HG03342 (cell line): ENCODE data around the gene HOMER3.
A peak's percentile ranks its signal among the peaks of the same experiment; 100 is the strongest.
"Not testable (repeated sequence)": the region's sequence is repeated elsewhere in the genome, so short reads cannot be mapped to it uniquely, and the experiment has no call there.

Source experiments
- ATAC-seq: cut with Tn5 transposase; IDR thresholded peaks from one replicate; pipeline ENCODE4 v1.9.1; 2021; ENCODE audit warnings: mild to moderate bottlenecking, moderate library complexity; ENCODE audit not compliant: unreplicated experiment

HOMER3 gene

GRCh38 chr19:18928018-18928805 is 12.8 kb downstream of the HOMER3 start:
- no peak for ATAC-seq

DNA sequence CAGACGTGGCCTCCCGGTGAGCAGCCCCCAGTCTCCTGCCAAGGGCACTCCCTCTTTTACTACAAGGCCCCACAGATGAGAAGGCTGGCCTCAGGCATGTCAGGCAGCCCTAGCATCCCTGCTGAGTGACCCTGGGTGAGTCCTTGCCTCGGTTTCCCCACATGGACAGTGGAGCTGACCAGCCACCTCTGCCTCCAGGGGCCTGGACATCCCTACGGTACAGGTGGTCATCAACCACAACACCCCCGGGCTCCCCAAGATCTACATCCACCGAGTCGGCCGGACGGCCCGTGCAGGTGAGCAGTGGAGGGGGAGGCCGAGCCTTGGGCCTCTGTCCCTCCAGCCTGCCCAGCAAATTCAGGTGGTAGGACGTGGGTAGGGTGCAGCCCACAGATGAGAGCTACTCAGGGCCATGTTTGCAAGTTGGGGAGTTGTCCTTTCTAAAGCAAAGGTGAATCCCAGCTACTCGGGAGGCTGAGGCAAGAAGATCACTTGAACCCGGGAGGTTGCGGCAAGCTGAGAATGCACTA is 16.3 kb downstream of the HOMER3 start:
- no peak for ATAC-seq

DNA sequence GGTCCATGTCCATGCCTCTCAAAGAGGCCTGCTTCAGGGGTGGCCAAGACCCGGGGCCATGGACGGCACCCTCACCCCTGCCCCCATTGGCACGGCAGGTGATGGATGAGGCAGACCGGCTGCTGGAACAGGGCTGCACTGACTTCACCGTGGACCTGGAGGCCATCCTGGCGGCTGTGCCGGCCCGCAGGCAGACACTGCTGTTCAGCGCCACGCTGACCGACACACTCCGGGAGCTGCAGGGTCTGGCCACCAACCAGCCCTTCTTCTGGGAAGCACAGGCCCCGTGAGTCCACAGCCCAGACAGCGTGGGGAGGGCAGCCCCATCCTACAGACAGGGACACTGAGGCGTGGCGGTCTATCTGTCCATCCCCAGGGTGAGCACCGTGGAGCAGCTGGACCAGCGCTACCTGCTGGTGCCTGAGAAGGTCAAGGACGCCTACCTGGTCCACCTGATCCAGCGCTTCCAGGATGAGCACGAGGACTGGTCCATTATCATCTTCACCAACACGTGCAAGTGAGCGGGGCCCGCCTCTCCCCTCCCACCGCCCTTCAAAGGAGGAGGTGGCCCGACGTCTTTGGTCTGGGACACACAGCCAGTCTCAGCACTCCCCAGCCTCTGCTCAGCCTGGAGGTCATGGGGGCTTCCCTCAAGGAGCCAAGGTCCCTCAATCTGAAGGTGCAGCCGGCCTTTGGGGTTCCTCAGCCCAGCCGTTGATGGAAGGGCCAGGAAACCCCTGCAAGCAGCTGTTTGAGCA is 18.6 kb downstream of the HOMER3 start:
- no peak for ATAC-seq

GRCh38 chr19:18921593-18921992 is 19.4 kb downstream of the HOMER3 start:
- no peak for ATAC-seq

- ATAC-seq = no peak
These were observed 20.6 kb downstream of the HOMER3 start for GRCh38 chr19:18920400-18920799.

DNA sequence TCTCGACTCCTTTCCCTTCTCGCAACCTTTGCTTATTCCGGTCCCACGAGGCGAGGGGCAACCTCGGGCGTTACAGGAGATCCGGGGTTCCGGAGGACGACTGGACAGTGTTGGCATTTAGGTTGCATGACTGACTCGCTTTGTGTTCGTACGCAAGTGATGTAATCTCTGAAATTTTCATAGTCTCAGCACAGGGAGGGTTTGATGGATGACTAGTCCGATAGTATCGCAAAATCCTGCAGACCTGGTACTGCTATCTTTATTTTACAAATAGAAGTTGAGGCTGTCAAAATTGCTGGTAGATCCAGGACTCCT is 21.2 kb downstream of the HOMER3 start:
- no peak for ATAC-seq

DNA sequence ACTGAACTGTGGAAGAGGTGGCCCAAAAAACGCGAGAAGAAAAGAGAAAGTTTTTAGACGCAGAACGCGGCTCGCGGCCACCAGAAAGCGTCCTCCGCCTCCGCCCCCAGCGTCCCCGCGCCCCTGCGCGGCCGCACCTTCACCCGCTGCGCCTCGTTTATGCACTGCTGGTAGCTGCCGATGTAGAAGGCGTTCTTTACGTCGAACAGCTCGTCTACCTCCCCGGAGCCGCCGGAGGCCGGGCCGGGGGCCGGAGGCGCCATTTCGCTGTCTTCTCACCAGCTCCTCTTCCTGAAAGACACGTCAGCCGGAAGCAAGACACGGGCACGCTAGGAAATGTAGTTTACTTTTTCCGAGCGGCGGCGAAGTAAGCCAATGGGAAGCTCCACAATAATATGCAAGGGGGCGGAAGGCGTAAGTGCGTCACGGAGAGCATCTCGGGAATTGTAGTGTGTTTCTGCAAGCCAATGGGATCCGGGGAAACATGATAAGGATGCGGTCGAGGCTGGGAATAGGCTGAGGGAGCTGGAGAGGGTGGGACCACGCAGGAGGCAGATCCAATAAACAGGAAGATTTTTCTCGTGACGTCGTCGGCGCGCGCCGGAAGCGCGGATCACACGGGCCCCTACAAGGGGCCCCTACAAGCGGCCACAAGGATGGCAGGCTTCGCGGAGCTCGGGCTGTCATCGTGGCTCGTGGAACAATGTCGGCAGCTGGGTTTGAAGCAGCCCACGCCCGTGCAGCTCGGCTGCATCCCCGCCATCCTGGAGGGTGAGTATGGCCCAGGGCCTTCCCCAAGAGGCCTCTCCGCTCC is 21.7 kb downstream of the HOMER3 start, which contains the start of the genes COPE and DDX49:
TSS of gene COPE (minus strand) at position 302 of the 814 bp plus-strand sequence. CDS start at position 263, 39 bp downstream.
TSS of gene DDX49 (plus strand) at position 630 of the 814 bp plus-strand sequence. CDS start at position 657, 27 bp downstream.
- ATAC-seq = peak; percentile 93

DNA sequence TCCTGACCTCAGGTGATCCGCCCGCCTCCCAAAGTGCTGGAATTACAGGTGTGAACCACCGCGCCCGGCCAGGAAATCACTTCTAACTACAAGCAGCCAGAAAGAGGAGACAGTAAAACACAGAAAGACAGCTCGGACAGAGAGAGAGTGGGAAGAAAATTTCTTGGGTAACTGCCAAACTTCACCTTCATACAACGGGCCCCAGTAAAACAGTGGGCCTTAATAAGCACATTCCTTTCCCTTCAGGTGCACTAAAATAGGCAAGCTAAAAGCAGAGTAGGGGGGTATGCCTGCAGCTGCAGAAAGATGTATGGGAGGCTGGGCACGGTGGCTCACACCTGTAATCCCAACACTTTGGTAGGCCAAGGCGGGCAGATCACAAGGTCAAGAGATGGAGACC is 23.4 kb downstream of the HOMER3 start:
- ATAC-seq = not testable (repeated sequence)

- no peak for ATAC-seq
These were observed 25.4 kb downstream of the HOMER3 start for GRCh38 chr19:18915639-18916038.

GRCh38 chr19:18913466-18913865 is 27.6 kb downstream of the HOMER3 start:
- ATAC-seq = no peak

DNA sequence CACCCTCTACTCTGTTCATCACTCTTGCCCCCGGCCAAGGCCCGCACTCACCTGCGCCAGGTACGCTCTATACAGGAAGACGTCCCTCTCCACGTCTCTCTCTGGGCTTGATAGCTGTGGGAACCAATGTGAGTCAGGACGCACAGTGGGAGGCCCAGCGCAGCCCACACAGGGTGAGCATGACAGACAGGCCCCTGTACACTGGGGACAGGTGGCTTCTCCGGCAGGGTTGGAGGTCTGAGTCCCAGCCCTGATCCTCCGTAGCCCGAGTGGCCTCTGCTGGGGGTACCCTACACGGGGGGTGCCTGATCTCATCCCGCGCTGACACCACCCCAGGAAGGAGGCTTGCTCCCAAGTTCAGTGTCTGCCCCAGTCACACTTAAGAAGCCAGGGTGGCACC is 28.1 kb downstream of the HOMER3 start:
- ATAC-seq = no peak

GRCh38 chr19:18910801-18911436 is 30.1 kb downstream of the HOMER3 start:
- no peak for ATAC-seq

GRCh38 chr19:18910010-18910409 is 31.0 kb downstream of the HOMER3 start:
- no peak for ATAC-seq

- ATAC-seq = no peak
These were observed 31.9 kb downstream of the HOMER3 start for GRCh38 chr19:18908917-18909619.

DNA sequence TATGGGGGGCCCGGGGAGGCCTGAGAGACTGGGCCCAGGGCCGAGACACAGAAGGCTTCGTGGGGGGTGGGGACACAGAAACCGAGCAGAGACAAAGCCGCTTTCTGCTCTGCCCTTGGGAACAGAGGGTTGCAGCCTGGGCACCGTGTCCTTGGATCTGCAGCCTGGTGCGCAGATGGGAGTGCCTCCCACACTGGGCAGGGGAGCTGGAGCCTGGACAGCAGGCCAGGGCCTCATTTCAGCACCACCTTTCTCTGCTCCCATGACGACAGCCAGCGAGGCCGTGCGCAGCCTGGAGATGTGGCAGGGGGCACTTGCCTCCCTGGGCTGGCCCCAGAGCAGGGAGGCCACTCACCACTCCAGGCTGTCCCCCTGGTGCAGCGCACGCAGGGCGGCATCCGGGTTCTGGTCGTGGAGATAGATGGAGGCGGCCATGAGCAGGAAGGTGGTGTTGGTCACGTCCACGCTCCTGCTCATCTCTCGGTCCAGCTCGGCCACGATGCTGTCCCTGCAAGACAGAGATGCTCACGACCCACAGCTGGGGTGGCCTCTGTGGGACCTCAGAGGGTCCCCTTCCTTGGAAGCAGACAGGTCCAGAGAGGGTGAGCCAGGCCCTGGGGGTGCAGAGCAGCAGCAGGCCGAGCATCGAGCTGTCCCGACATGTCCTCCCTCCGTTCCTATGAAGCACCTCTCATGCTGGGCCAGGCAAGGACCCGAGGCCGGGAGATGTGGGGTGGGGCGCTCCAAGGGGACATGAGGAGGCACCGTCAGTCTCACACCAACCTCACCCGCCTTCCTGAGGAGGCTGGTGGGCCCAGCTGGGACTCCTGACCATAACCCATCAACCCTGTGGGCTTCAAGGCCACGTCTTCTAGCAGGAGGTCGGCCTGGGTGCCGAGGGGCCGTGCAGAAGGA is 34.2 kb downstream of the HOMER3 start:
- no peak for ATAC-seq

- ATAC-seq = no peak
These were observed 35.3 kb downstream of the HOMER3 start for GRCh38 chr19:18905513-18906236.

GRCh38 chr19:18905058-18905456 is 36.0 kb downstream of the HOMER3 start:
- ATAC-seq = no peak

DNA sequence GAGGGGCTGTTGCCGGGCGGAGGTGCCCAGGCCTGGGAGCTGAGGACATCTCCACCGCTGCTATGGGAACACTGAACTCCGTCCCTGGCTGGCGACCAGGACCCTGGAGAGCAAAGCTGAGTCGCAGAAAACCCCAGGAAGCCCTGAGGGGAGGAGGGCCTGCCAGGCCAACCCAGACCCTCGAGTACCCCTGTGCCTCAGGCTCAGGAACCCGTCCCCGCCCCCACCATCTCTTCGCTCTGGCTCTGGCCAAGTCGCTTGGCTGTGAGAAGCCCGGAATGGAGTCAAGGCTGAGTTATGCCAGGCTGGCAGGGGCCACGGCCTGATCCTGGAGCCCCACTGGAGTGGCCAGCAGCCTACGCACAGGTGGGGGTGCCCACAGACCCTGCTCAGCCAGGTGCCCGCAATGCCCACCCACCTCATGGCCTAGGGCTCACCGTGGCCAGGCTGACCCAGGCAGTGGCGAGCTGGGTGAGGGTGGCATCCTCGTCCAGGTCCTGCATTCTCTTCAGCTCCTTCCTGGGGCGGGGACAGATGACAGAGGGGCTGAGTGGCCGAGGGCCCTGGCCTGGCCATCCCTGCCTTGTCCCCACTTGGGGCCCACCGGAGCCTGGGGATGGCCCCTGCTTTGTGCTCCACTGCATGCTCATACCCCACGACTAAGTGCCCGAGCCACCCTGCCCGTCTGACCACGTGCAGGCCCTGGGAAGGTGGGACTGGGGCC is 36.5 kb downstream of the HOMER3 start:
- no peak for ATAC-seq
